Stomach (tissue), 9 donors: ENCODE data around the gene CCNL1. TPM values are rescaled to one million over a fixed set of nuclear protein-coding genes. Genes with fewer than 3 reads are reported as not detected.

Source experiments
- DNase-seq, 2 donors: peaks; one replicate each; pipeline versions ENCODE4 v3.0.0 to v3.0.0-alpha.2; 2013 to 2019
- H3K27ac ChIP-seq, 5 donors: fragments of 200-600 bp in 4 of 5; sonication (generic) in 4 of 5; one replicate each; pipeline ENCODE4 v1.5.1; 2013 to 2019; ENCODE audit warnings: mild to moderate bottlenecking in 1 of 5, moderate library complexity in 1 of 5
- H3K27me3 ChIP-seq, 3 donors: fragments of 200-600 bp; sonication (generic); one replicate each; pipeline ENCODE4 v1.5.1; 2017 to 2019; ENCODE audit warnings: mixed run types in 1 of 3
- H3K36me3 ChIP-seq, 4 donors: fragments of 200-600 bp; sonication (generic); 1 replicate in 3 of 4; 2 replicates in 1 of 4; pipeline ENCODE4 v1.5.1; 2016 to 2019
- H3K4me1 ChIP-seq, 4 donors: fragments of 200-600 bp; sonication (generic); one replicate each; pipeline ENCODE4 v1.5.1; 2016 to 2019
- H3K4me3 ChIP-seq, 4 donors: fragments of 200-600 bp; sonication (generic) in 3 of 4; one replicate each; pipeline ENCODE4 v1.5.1; 2016 to 2019; ENCODE audit warnings: mild to moderate bottlenecking in 1 of 4
- H3K9me3 ChIP-seq, 4 donors: fragments of 200-600 bp; sonication (generic); one replicate each; pipeline ENCODE4 v1.5.1; 2016 to 2019
- EP300 ChIP-seq: sonication (generic); formaldehyde crosslinking; IDR thresholded peaks from one replicate; pipeline ENCODE4 v1.6.1; 2017; ENCODE audit warnings: antibody characterized with exemption
- POLR2A ChIP-seq, 4 donors: fragments of 450-650 bp; IDR thresholded peaks; one replicate each; pipeline ENCODE4 v1.6.1; 2016; ENCODE audit warnings: antibody characterized with exemption in 4 of 4, control low read depth in 2 of 4, mild to moderate bottlenecking in 1 of 4, moderate library complexity in 1 of 4
- POLR2AphosphoS5 ChIP-seq, 3 donors: sonication (generic); formaldehyde crosslinking; IDR thresholded peaks; one replicate each; pipeline ENCODE4 v1.6.1; 2016; ENCODE audit warnings: antibody characterized with exemption in 3 of 3
- WGBS, 5 donors: extraction: QIAGEN DNeasy Blood & Tissue Kit in 3 of 5; methylation state at CpG; one replicate each; pipeline versions ENCODE4 v1.1.5 to v1.1.7; 2013 to 2018; 5-methylcytosine and 5-hydroxymethylcytosine counted together
- intact Hi-C: fragments of 100-400 bp; cut with DNase I; formaldehyde crosslinking; loops from one replicate; pipeline ENCODE4 v1.15.1; 2023; ENCODE audit warnings: low total_unique reads
- polyA plus RNA-seq, 3 donors: library from polyadenylated mRNA; stranded (reverse); fragments of 200-250 nt; gene quantifications; one replicate each; pipeline ENCODE4 v1.2.3, GENCODE V29; 2013
- total RNA-seq, 5 donors: library from RNA; depleted of rRNA; stranded (reverse); fragments of >200 nt; gene quantifications; one replicate each; pipeline versions ENCODE4 v1.1.0 to v1.2.3, GENCODE V29; 2014 to 2016
- TF ChIP-seq, protein P1 (sequence below), 7 experiments: fragments of 450-650 bp in 4 of 7; fragments of 200-600 bp in 3 of 7; sonication (generic) in 3 of 7; IDR thresholded peaks; one replicate each; pipeline ENCODE4 v1.5.1; 2016 to 2019; ENCODE audit warnings: antibody characterized with exemption in 7 of 7, control low read depth in 2 of 7, mild to moderate bottlenecking in 1 of 7
- donor health status: healthy with polysubstance abuse.
- donor health status: Bipolar disorder and iron deficiency.
- donor health status: healthy.

CCNL1 gene
- total and polyA plus RNA-seq, 8 donors, result 14.0 to 484 (median 162) TPM

- Histone ChIP-seq H3K36me3 (no peaks in the 10 kb centered on the region), H3K4me3 (no peak overlapping the region), H3K9me3 (no peaks in the 10 kb centered on the region), H3K27ac (peak overlapping the region; percentile 76 to 92 (median 85)), H3K27me3 (no peaks in the 10 kb centered on the region), H3K4me1 (peaks cover 41 to 67% (median 53%) of the 10 kb centered on the region in 4 donors)
- peak; percentile 73 to 75 for DNase-seq
- WGBS, 5 donors, result 41 to 57% (median 44%) methylated on average over 14 of the region's 14 CpGs
- intact Hi-C loops, result loop anchor here (5.0 kb wide), 1 partner anchor 107 kb away; no protein-coding TSS in a partner anchor
- TF ChIP-seq EP300 (no peak), POLR2AphosphoS5 (IDR thresholded peaks at IDR 0.05) (peak in 1 of 3 donors; percentile 12)
- TF ChIP-seq, protein P1, sequence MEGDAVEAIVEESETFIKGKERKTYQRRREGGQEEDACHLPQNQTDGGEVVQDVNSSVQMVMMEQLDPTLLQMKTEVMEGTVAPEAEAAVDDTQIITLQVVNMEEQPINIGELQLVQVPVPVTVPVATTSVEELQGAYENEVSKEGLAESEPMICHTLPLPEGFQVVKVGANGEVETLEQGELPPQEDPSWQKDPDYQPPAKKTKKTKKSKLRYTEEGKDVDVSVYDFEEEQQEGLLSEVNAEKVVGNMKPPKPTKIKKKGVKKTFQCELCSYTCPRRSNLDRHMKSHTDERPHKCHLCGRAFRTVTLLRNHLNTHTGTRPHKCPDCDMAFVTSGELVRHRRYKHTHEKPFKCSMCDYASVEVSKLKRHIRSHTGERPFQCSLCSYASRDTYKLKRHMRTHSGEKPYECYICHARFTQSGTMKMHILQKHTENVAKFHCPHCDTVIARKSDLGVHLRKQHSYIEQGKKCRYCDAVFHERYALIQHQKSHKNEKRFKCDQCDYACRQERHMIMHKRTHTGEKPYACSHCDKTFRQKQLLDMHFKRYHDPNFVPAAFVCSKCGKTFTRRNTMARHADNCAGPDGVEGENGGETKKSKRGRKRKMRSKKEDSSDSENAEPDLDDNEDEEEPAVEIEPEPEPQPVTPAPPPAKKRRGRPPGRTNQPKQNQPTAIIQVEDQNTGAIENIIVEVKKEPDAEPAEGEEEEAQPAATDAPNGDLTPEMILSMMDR (IDR thresholded peaks at IDR 0.05), result no peak
These were observed 30.9 kb downstream of the CCNL1 start for GRCh38 chr3:157128771-157129681.

DNA sequence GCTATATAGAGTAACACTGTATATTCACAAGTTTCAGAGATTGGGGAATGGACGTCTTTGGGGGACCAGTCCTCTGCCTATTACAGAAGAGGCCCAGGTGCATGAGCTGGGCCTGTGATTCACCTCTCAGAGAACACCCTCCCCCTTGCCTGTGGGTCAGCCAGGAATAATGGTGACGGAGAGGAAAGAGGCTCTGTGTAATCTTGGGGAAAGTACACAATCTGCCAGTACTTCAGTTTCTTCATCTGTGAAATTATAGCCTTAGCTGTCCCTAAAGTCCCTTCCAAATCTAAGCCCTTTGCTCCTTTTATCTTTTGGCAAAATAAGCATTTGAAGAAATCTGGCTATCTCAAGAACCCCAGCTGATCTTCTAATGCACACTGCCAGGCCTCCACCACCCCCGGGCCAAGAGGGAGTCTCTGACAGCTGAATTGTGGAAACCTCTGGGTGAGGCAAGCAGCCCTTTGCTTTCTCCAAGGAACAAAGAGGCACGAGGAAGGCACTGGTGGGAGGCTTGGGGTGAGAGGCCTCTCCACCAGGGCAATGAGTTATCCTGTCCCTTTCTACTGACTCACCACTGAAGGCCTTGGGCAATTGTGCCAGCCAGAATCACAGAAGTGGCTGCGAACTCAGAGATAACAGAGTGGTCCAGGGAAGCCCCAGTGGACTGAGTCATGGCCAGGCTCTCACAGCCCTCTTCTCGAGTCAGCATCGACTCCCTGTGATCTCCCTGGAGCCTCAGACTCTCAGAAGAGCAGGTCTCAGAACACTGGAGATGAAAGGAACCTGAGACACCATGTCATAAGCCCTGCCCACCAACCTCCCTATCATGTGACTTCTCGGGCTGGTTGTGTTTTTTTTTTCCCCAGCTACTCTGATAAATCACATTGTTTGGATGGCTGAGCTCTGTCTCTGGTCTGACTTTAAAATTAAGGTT, 31.8 kb downstream of the CCNL1 start:
- peaks cover 36 to 62% (median 48%) of the 10 kb centered on the region in 4 donors for H3K4me1 ChIP-seq
- no peaks in the 10 kb centered on the region for H3K9me3 ChIP-seq
- intact Hi-C loops, result loop anchor here (5.0 kb wide), 1 partner anchor 106 kb away; no protein-coding TSS in a partner anchor
- H3K4me3 ChIP-seq, result no peak overlapping the region
- no peaks in the 10 kb centered on the region for H3K36me3 ChIP-seq
- H3K27ac ChIP-seq, result peak overlapping the region; percentile 76 to 92 (median 85)
- no peaks in the 10 kb centered on the region for H3K27me3 ChIP-seq
- TF ChIP-seq POLR2AphosphoS5 (IDR thresholded peaks at IDR 0.05) (peak in 1 of 3 donors; percentile 22), POLR2A (IDR thresholded peaks at IDR 0.05) (no peak), EP300 (no peak)
- WGBS, 5 donors, result 47 to 55% (median 51%) methylated on average over 7 to 8 of the region's 8 CpGs
- DNase-seq, result peak; percentile 37 to 57

- Histone ChIP-seq H3K36me3 (no peaks in the 10 kb centered on the region), H3K9me3 (no peaks in the 10 kb centered on the region), H3K27me3 (no peaks in the 10 kb centered on the region), H3K4me1 (peaks cover 36 to 60% (median 48%) of the 10 kb centered on the region in 4 donors), H3K27ac (peak overlapping the region in 4 of 5 donors; percentile 80 to 92 (median 85)), H3K4me3 (no peak overlapping the region)
- no peak for DNase-seq
- intact Hi-C loops, result loop anchor here (5.0 kb wide), 1 partner anchor 105 kb away; no protein-coding TSS in a partner anchor
- WGBS, 5 donors, result 88 to 93% (median 91%) methylated on average over 5 of the region's 5 CpGs
- TF ChIP-seq EP300 (no peak), POLR2AphosphoS5 (IDR thresholded peaks at IDR 0.05) (no peak), POLR2A (IDR thresholded peaks at IDR 0.05) (no peak)
- TF ChIP-seq, protein P1 (IDR thresholded peaks at IDR 0.05), result no peak
These were observed 32.7 kb downstream of the CCNL1 start for GRCh38 chr3:157127268-157127667.

DNA sequence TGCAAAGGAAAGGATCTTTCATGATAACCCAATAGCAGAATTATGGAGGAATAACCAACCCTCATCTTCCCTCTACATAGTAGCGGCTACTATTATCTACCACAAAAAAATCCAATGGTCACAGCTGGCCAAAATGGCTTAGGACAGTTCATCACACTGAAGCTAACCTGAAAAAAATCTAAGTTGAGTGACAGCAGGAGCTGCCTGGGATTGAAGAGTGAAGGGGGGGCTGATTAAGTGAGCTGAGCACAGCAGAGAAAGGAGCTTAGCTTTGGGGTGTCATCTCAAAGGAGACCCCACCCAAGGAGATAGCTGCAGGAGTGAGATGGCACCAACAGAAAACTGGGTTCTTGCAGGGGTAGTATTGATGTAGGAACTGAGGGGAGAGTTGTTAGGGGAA, 33.6 kb downstream of the CCNL1 start:
- intact Hi-C loops, result loop anchor here (5.0 kb wide), 1 partner anchor 104 kb away; no protein-coding TSS in a partner anchor
- Histone ChIP-seq H3K36me3 (no peaks in the 10 kb centered on the region), H3K27ac (no peak overlapping the region), H3K4me1 (peaks cover 37 to 60% (median 43%) of the 10 kb centered on the region in 4 donors), H3K4me3 (no peak overlapping the region), H3K27me3 (no peaks in the 10 kb centered on the region), H3K9me3 (no peaks in the 10 kb centered on the region)
- WGBS, 5 donors, result 95 to 100% (median 98%) methylated on average over 1 of the region's 1 CpG
- no peak for DNase-seq
- TF ChIP-seq POLR2A (IDR thresholded peaks at IDR 0.05) (no peak), POLR2AphosphoS5 (IDR thresholded peaks at IDR 0.05) (no peak), EP300 (no peak)
- TF ChIP-seq, protein P1 (IDR thresholded peaks at IDR 0.05), result no peak
